Measurements from ENCODE around the gene HOXB9.

HOXB9 gene

DNA sequence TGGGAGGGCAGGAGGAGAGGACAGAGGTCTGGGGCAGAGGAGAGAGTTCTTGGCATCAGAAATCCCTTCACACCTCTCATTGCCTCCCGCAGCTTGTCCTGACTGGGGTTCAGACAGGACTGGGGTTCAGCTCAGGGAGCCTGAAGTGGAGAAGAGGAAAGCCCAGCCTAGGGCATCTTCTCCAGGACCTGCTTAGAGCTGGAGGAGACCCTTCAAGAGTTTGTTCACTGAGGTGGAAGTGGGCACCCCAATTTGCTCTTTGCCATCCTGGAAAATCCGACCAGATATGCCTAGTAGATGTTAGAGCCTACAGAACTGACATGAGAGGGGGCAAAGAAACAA, 38.1 kb downstream of the HOXB9 start:
- H2AFZ ChIP-seq (ENCODE audit: low read depth), result no peak overlapping the region
- H3K36me3 ChIP-seq (ENCODE audit: insufficient read depth), result no peaks in the 10 kb centered on the region
- no peaks in the 10 kb centered on the region for H3K79me2 ChIP-seq (ENCODE audit: insufficient read depth, low read depth)
- H3K9ac ChIP-seq, result no peak overlapping the region
- no peaks in the 10 kb centered on the region for H3K4me1 ChIP-seq (ENCODE audit: low read depth, poor library complexity, severe bottlenecking)
- no peaks in the 10 kb centered on the region for H4K20me1 ChIP-seq (ENCODE audit: insufficient read depth)
- TF ChIP-seq, protein P1, sequence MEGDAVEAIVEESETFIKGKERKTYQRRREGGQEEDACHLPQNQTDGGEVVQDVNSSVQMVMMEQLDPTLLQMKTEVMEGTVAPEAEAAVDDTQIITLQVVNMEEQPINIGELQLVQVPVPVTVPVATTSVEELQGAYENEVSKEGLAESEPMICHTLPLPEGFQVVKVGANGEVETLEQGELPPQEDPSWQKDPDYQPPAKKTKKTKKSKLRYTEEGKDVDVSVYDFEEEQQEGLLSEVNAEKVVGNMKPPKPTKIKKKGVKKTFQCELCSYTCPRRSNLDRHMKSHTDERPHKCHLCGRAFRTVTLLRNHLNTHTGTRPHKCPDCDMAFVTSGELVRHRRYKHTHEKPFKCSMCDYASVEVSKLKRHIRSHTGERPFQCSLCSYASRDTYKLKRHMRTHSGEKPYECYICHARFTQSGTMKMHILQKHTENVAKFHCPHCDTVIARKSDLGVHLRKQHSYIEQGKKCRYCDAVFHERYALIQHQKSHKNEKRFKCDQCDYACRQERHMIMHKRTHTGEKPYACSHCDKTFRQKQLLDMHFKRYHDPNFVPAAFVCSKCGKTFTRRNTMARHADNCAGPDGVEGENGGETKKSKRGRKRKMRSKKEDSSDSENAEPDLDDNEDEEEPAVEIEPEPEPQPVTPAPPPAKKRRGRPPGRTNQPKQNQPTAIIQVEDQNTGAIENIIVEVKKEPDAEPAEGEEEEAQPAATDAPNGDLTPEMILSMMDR (conservative IDR thresholded peaks at IDR 0.05; ENCODE audit: low read depth, low read length), result no peak
- H3K4me2 ChIP-seq, result no peak overlapping the region
- peaks cover 6% of the 10 kb centered on the region for H3K27me3 ChIP-seq (ENCODE audit: insufficient read depth, low read depth)
- no peak overlapping the region for H3K4me3 ChIP-seq (IDR thresholded peaks at IDR 0.05; ENCODE audit: insufficient read depth, low read depth, low read length)
- no peak overlapping the region for H3K27ac ChIP-seq

DNA sequence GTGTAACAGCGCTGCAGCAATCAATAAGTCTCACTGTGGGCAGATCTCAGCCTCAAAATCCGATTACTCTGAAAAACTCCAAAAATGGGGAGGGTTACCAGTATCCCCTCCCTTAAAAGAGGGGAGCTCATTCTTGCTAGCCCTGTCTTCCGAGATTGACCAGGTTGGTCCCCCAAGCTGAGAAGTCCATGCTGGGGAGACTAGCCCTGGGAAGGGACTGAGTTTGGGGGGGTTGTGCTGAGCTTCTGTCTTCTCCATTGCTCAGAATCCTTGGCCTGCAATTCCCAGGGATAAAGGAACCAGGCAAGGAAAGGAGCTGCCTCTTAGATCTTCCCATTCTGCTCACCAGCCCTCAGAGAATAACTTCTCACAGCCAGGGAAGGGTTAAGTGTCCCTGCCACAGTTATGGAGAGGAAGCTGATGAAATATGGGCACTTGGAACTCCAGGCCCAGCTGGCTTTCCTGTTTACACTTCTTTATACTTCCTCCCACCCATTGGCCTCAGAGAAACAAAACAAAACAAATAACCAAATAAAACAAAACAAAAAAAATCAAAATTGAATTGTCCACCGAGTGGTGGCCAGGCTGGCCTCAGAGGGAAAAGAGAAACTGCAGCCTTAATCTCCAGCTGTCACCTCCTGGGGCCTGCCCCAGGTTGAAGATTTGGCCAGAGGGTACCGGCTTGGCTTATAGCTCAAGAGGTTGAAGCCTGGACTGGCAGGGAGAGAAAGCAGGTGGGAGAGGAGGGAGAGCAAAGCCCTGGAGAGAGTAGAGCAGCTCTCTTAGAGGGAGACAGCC, 38.7 kb downstream of the HOXB9 start:
- Histone ChIP-seq H4K20me1 (ENCODE audit: insufficient read depth) (no peaks in the 10 kb centered on the region), H3K27ac (no peak overlapping the region), H3K79me2 (ENCODE audit: insufficient read depth, low read depth) (no peaks in the 10 kb centered on the region), H3K36me3 (ENCODE audit: insufficient read depth) (no peaks in the 10 kb centered on the region), H3K4me2 (no peak overlapping the region), H2AFZ (ENCODE audit: low read depth) (no peak overlapping the region), H3K27me3 (ENCODE audit: insufficient read depth, low read depth) (peaks cover 3% of the 10 kb centered on the region; the same call in 1 of the 2 replicates), H3K9ac (no peak overlapping the region), H3K4me1 (ENCODE audit: low read depth, poor library complexity, severe bottlenecking) (no peaks in the 10 kb centered on the region), H3K4me3 (IDR thresholded peaks at IDR 0.05; ENCODE audit: insufficient read depth, low read depth, low read length) (no peak overlapping the region)
- TF ChIP-seq, protein P1 (conservative IDR thresholded peaks at IDR 0.05; ENCODE audit: low read depth, low read length), result no peak

DNA sequence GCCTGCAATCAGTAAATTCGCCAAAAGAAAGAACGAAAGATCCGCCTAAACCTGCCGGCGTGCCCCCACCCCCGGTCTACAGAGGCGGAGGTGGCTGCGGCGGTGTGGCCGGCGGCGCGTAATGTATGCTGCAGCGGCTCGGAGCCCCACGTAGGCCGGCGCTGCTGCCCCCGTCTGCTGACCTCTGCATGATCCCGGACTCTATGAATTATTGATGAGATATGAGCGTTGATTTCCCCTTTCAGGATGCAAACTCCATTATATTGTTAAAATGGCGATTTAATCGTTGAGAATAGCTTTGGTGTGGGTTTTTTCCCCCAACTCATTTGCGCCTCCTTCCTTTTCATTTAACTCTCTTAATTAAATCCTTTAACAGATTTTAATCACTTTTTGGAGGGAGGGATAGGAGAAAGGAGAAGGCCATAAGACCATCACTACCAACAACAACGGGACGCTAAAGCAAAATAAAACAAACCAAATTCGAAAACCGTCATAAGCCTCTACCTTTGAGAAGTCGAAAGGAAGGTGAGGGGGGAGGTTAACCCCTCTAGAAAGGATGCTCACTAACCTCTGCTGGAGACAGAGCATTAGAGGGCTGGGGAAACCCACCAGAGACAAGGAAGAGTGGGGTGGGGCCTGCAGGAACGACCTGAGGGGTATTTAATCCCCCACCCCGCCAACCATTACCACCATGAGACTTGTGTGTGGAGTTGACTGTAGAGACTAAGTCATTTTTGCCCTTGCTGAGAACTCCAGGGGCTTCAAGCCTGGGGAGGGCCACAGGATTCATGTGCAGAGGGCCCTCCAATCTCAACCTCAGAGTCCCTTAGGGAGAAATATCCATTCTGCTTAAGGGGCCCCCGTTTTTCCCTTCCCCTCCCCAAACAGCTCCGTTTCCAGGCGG, 39.6 kb downstream of the HOXB9 start:
- Histone ChIP-seq H3K4me2 (no peak overlapping the region), H2AFZ (ENCODE audit: low read depth) (no peak overlapping the region; the same call in 1 of the 2 replicates), H3K4me3 (IDR thresholded peaks at IDR 0.05; ENCODE audit: insufficient read depth, low read depth, low read length) (no peak overlapping the region)

DNA sequence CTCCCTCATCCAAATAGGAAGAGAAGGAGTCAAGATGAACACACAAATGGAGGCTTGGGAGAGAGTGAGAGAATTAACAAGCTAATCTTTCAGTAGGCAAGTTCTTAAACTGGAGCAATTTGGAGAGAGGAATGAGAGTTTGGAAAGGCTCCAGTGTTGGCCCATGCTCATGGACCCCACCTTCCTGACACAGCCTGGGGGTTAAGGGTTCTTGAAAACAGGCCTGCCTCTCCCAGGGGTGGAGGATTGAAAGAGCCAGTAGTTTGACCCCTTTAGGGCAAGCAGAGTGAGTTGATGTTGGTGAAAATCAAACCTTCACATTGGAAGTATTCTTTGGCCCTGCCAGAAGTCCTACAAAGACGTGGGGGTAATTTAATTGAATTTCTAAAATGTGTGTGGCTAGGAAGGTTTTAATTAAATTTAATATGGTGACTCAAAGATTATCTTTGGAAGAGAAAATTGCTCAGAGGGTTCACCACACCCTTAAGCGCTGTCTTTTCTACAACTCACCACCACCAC, 41.9 kb downstream of the HOXB9 start:
- H2AFZ ChIP-seq (ENCODE audit: low read depth), result no peak overlapping the region
- no peaks in the 10 kb centered on the region for H3K4me1 ChIP-seq (ENCODE audit: low read depth, poor library complexity, severe bottlenecking)
- no peaks in the 10 kb centered on the region for H4K20me1 ChIP-seq (ENCODE audit: insufficient read depth)
- H3K4me3 ChIP-seq (IDR thresholded peaks at IDR 0.05; ENCODE audit: insufficient read depth, low read depth, low read length), result no peak overlapping the region
- no peaks in the 10 kb centered on the region for H3K79me2 ChIP-seq (ENCODE audit: insufficient read depth, low read depth)
- H3K27me3 ChIP-seq (ENCODE audit: insufficient read depth, low read depth), result peaks cover 3% of the 10 kb centered on the region; the same call in 1 of the 2 replicates
- H3K4me2 ChIP-seq, result no peak overlapping the region
- no peak overlapping the region for H3K27ac ChIP-seq
- TF ChIP-seq, protein P1 (conservative IDR thresholded peaks at IDR 0.05; ENCODE audit: low read depth, low read length), result no peak
- H3K9ac ChIP-seq, result no peak overlapping the region
- no peaks in the 10 kb centered on the region for H3K36me3 ChIP-seq (ENCODE audit: insufficient read depth)

More for the DNA sequence above, 39.6 kb downstream of the HOXB9 start:
- H4K20me1 ChIP-seq (ENCODE audit: insufficient read depth), result no peaks in the 10 kb centered on the region
- H3K4me1 ChIP-seq (ENCODE audit: low read depth, poor library complexity, severe bottlenecking), result no peaks in the 10 kb centered on the region
- peaks cover 3% of the 10 kb centered on the region; the same call in 1 of the 2 replicates for H3K27me3 ChIP-seq (ENCODE audit: insufficient read depth, low read depth)
- TF ChIP-seq, protein P1 (conservative IDR thresholded peaks at IDR 0.05; ENCODE audit: low read depth, low read length), result no peak
- H3K9ac ChIP-seq, result no peak overlapping the region
- H3K79me2 ChIP-seq (ENCODE audit: insufficient read depth, low read depth), result no peaks in the 10 kb centered on the region
- no peaks in the 10 kb centered on the region for H3K36me3 ChIP-seq (ENCODE audit: insufficient read depth)
- no peak overlapping the region for H3K27ac ChIP-seq
